GM12873 (cell line): ENCODE results near the gene SACS.

Source experiments
- TF ChIP-seq, protein P1 (sequence below): IDR thresholded peaks from 2 replicates; pipeline ENCODE4 v1.5.1; 2012; ENCODE audit warnings: low read depth, mild to moderate bottlenecking, moderate library complexity, low read length, control low read depth; ENCODE audit not compliant: insufficient read depth; ENCODE audit errors: missing control alignments

Gene SACS

DNA sequence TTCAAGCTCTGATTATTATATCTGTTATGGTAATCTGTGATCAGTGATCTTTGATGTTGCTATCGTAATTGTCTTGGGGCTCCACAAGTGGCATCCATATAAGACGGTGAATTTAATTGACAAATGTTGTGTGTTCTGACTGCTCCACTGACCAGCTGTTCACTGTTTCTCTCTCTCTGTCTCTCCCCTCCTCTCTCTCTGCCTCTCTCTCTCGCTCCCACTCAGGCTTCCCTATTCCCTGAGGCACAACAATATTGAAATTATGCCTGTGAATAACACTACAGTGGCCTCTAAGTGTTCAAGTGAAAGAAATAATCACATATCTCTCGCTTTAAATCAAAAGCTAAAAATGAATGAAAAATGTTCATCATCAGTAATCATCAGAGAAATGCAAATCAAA lies 4.4 kb upstream of the SACS start:
- TF ChIP-seq, protein P1, sequence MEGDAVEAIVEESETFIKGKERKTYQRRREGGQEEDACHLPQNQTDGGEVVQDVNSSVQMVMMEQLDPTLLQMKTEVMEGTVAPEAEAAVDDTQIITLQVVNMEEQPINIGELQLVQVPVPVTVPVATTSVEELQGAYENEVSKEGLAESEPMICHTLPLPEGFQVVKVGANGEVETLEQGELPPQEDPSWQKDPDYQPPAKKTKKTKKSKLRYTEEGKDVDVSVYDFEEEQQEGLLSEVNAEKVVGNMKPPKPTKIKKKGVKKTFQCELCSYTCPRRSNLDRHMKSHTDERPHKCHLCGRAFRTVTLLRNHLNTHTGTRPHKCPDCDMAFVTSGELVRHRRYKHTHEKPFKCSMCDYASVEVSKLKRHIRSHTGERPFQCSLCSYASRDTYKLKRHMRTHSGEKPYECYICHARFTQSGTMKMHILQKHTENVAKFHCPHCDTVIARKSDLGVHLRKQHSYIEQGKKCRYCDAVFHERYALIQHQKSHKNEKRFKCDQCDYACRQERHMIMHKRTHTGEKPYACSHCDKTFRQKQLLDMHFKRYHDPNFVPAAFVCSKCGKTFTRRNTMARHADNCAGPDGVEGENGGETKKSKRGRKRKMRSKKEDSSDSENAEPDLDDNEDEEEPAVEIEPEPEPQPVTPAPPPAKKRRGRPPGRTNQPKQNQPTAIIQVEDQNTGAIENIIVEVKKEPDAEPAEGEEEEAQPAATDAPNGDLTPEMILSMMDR = no peak

DNA sequence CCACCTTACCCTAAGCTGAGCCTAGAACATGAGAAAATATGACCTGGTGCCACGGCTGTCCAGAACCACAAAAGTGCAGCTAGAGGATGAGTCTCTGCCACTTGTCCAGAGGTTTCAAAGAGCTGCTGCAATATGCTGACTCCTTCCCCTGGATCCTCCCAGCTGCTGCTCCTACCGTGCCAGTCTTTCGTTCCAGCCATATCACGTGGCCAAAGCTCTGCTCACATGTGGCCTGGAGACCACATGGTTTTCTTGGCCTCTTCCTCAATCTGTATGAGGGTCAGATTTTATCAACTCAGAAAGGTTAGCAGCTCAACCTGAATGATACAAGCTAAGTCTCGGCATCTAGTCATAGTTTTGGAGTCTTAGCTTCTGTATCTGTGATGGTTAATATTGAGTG lies 3.2 kb upstream of the SACS start:
- TF ChIP-seq, protein P1 = no peak

DNA sequence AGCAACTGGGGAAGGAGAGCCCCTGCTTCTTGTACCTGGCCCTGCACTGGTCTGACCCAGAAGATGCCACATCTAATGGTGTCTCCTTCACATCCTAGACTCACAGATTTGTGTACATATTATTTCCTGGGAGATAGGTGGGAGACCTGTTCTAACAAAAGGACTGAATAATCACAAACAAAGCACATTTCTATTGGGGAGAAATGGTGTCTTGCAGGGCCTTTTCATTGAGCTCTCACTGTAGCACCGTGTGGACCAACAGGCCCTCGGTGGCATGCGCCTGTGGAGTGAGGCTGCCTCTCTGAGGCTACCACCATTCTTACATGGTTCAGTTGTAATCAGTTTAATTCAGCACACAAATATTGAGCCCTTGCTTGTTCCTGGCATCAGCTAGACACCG lies 989 bp upstream of the SACS start:
- TF ChIP-seq, protein P1 = no peak

DNA sequence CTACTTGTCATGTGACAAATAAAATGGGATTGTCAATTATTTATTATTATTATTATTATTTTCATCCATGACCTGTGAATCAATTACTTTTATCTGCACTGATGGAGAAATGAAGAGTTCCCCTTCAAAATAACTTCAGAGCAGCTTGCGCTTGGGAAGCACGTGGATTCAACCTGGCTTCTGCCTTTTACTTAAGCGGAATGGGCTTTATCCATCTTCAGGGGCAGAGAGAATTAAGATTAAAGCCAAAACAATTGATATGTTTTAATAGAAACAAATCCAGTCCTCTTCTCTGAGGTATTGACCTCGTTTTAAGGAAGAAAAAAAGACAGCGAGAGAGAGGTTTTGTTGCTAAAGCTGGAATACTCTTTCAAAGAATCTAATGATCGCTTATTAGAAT lies 876 bp downstream of the SACS start:
- TF ChIP-seq, protein P1 = no peak

DNA sequence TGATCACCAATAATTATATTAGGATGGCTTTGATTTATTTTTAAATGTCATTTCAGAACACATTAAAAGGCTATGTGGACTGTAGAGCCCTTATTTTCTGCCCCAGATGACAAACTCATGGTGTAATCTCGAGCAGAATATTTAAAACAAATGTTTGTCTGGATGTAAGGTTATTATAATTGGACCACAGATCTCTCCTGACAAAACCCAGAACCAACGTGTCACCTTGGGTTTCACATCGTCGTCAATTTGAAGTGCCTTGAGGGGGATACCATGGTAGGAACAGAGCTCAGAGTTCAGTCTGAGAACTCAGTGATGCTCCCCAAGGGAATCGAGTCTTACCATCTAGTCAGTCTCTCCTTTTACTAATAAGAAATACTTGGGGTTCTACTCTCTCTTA lies 2.8 kb downstream of the SACS start:
- TF ChIP-seq, protein P1 = no peak

DNA sequence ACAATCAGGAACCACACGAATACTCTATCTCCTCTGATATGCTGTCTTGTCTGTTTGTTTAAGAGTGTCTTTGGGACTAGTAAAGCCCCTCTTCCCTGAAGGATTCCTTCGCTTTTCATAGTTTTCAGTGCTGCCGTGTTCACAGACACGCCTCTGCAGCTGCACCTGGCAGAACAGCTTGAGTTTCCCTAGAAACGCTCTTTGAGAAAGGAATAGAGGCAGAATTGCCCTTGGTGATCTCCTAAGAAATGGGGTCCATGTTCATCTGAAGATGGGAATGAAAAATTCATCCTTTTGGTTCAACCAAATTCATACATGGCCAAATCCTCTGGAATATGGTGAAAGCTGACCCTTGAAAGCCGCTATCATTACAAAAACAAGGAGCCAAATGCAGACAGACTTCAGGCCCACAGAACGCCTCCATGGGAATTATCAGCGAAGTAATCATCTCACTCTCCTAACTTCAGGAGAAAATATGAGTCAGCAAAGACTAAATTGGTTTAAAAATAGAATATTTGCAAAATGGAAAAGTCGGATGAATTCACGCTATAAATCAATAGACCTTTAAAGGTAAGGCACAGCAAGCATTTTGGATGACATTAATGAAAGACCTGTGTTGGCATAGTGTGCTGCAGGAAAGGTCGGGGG lies 5.5 kb downstream of the SACS start:
- TF ChIP-seq, protein P1 = no peak

DNA sequence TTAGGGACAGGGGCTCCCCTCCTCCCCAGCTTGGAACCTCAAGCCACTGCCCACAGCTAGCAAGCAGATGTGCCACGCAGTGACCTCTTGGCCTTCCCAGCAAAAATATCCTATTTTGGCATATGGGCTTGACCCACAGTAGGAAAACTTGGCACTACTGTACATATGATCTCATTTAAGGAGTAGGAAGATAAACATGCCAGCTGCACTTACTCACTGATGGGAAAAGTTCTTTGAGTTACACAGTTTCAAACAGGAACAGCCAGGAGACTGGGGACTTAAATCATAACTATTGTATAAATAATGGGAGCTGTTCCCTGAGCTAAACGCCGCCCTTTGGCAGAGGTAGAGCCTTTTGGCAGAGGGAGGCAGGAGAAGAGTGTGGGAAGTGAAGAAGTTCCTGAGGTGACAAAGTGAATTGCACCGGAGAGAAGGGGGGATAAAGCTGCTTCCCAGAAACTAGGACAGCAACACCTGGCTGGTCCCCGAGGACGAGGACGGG lies 6.1 kb downstream of the SACS start:
- TF ChIP-seq, protein P1 = no peak
